Raji (cell line): ENCODE results near the gene HPSE2.

Experiments used
- POLR2A ChIP-seq: IDR thresholded peaks from 2 replicates; pipeline ENCODE4 v1.6.1; 2011; ENCODE audit warnings: low read depth, low read length, control low read depth; ENCODE audit not compliant: insufficient read depth

The HPSE2 gene

GRCh38 chr10:99080275-99080945 is 155.2 kb downstream of the HPSE2 start:
- no peak for TF ChIP-seq POLR2A

GRCh38 chr10:99062591-99062990 is 173.1 kb downstream of the HPSE2 start:
- no peak for TF ChIP-seq POLR2A

- no peak for TF ChIP-seq POLR2A
These were observed 176.9 kb downstream of the HPSE2 start for GRCh38 chr10:99058762-99059161.

- no peak for TF ChIP-seq POLR2A
These were observed 177.5 kb downstream of the HPSE2 start for GRCh38 chr10:99057936-99058690.

- TF ChIP-seq POLR2A = no peak
These were observed 190.0 kb downstream of the HPSE2 start for GRCh38 chr10:99045671-99046070.

GRCh38 chr10:99042051-99042771 is 193.4 kb downstream of the HPSE2 start:
- no peak for TF ChIP-seq POLR2A

- TF ChIP-seq POLR2A = no peak
These were observed 194.2 kb downstream of the HPSE2 start for GRCh38 chr10:99041468-99041867.

GRCh38 chr10:99013885-99014284 is 221.8 kb downstream of the HPSE2 start:
- TF ChIP-seq POLR2A = no peak

- TF ChIP-seq POLR2A = no peak
These were observed 225.4 kb downstream of the HPSE2 start for GRCh38 chr10:99010286-99010685.

GRCh38 chr10:99008054-99008453 is 227.6 kb downstream of the HPSE2 start:
- TF ChIP-seq POLR2A = no peak

GRCh38 chr10:99007457-99007856 is 228.2 kb downstream of the HPSE2 start:
- no peak for TF ChIP-seq POLR2A

GRCh38 chr10:99005254-99005653 is 230.4 kb downstream of the HPSE2 start:
- TF ChIP-seq POLR2A = no peak

GRCh38 chr10:99004738-99005137 is 230.9 kb downstream of the HPSE2 start:
- TF ChIP-seq POLR2A = no peak

- TF ChIP-seq POLR2A = no peak
These were observed 233.3 kb downstream of the HPSE2 start for GRCh38 chr10:99002392-99002791.

- no peak for TF ChIP-seq POLR2A
These were observed 238.1 kb downstream of the HPSE2 start for GRCh38 chr10:98997596-98997995.

GRCh38 chr10:98994030-98994429 is 241.6 kb downstream of the HPSE2 start:
- no peak for TF ChIP-seq POLR2A
